Smooth muscle cell (in vitro differentiated cells): Measurements from ENCODE around the gene GON7. TPM values are rescaled to one million over a fixed set of nuclear protein-coding genes. Genes with fewer than 3 reads are reported as not detected.

Experiments
- DNase-seq: peaks from one replicate; lab custom pipeline; 2025; ENCODE audit not compliant: unreplicated experiment; lab: John Stamatoyannopoulos, UW
- H2AFZ ChIP-seq: fragments of 200-600 bp; sonication (generic); 2 replicates; pipeline ENCODE4 v1.6.0; 2016; ENCODE audit warnings: antibody characterized with exemption, low read depth, mild to moderate bottlenecking
- H3F3A ChIP-seq: fragments of 200-600 bp; sonication (generic); 2 replicates; pipeline ENCODE4 v1.6.0; 2017; ENCODE audit warnings: antibody characterized with exemption, low read depth
- H3K27ac ChIP-seq: fragments of 200-600 bp; sonication (generic); 2 replicates; pipeline ENCODE4 v1.5.1; 2016; ENCODE audit warnings: low read depth, mild to moderate bottlenecking
- H3K27me3 ChIP-seq: fragments of 200-600 bp; sonication (generic); 2 replicates; pipeline ENCODE4 v1.6.1; 2016; ENCODE audit warnings: low read depth, mild to moderate bottlenecking
- H3K36me3 ChIP-seq: fragments of 200-600 bp; sonication (generic); 2 replicates; pipeline ENCODE4 v1.5.1; 2016; ENCODE audit warnings: low read depth
- H3K4me1 ChIP-seq: fragments of 200-600 bp; sonication (generic); 2 replicates; pipeline ENCODE4 v1.5.1; 2016; ENCODE audit warnings: low read depth
- H3K4me2 ChIP-seq: fragments of 200-600 bp; sonication (generic); 2 replicates; pipeline ENCODE4 v1.6.0; 2016; ENCODE audit warnings: mild to moderate bottlenecking
- H3K4me3 ChIP-seq: fragments of 200-600 bp; sonication (generic); 2 replicates; pipeline ENCODE4 v1.5.1; 2016; ENCODE audit warnings: mild to moderate bottlenecking
- H3K79me2 ChIP-seq: fragments of 200-600 bp; sonication (generic); 2 replicates; pipeline ENCODE4 v1.6.0; 2016; ENCODE audit warnings: low read depth, mild to moderate bottlenecking
- H3K9ac ChIP-seq: fragments of 200-600 bp; sonication (generic); 2 replicates; pipeline ENCODE4 v1.6.0; 2016; ENCODE audit warnings: low read depth
- H3K9me3 ChIP-seq: fragments of 200-600 bp; sonication (generic); replicated peaks from 2 replicates; pipeline ENCODE4 v1.5.1; 2016; ENCODE audit warnings: low read depth
- H4K20me1 ChIP-seq: fragments of 200-600 bp; sonication (generic); 2 replicates; pipeline ENCODE4 v1.6.0; 2016; ENCODE audit warnings: low read depth
- CTCF ChIP-seq: fragments of 200-600 bp; sonication (generic); IDR thresholded peaks from 2 replicates; pipeline ENCODE4 v1.5.1; 2017; ENCODE audit warnings: borderline replicate concordance, mild to moderate bottlenecking, antibody characterized with exemption; ENCODE audit not compliant: insufficient read depth, poor library complexity, severe bottlenecking
- WGBS: methylation state at CpG from one replicate; pipeline ENCODE4 v1.1.7; 2016; ENCODE audit warnings: low lambda C conversion rate; 5-methylcytosine and 5-hydroxymethylcytosine counted together
- polyA plus RNA-seq: library from polyadenylated mRNA; unstranded; fragments of >200 nt; fragmentation: Nextera tagmentation; extraction: Ambion mirVana; gene quantifications from 2 replicates; pipeline ENCODE4 v1.2.1, GENCODE V29; 2016
- total RNA-seq: library from RNA; depleted of rRNA; stranded (reverse); fragments of >200 nt; gene quantifications from 2 replicates; pipeline ENCODE4 v1.2.3, GENCODE V29; 2014

Gene GON7
- total RNA-seq (9.6 and 10.9 TPM in 2 replicates), polyA plus RNA-seq (8.5 and 8.6 TPM in 2 replicates)

GRCh38 chr14:93206793-93207467 is at the start of gene GON7, which contains the start of gene UBR7:
Gene GON7, minus strand, starts transcription at chr14:93207065. Its CDS starts 28 bp downstream, at chr14:93207037.
Gene UBR7, plus strand, starts transcription at chr14:93207256. Its CDS starts 36 bp downstream, at chr14:93207292.
- Histone ChIP-seq H3K4me3 (peak within 1 kb of the TSS; percentile 73), H2AFZ (peak within 1 kb of the TSS; percentile 84), H3K27ac (peak within 1 kb of the TSS; percentile 75), H3K27me3 (no peaks in the 10 kb centered on the region), H3K9ac (peak within 1 kb of the TSS; percentile 80), H4K20me1 (no peaks in the 10 kb centered on the region), H3K79me2 (peaks cover 29% of the 10 kb centered on the region), H3K36me3 (no peaks in the 10 kb centered on the region), H3K4me1 (peaks cover 11% of the 10 kb centered on the region), H3F3A (no peaks in the 10 kb centered on the region), H3K9me3 (no peaks in the 10 kb centered on the region), H3K4me2 (peak within 1 kb of the TSS; percentile 87)
- peak; percentile 80 for DNase-seq
- TF ChIP-seq CTCF = peak; percentile 23
- WGBS = under 1% methylated on average over 65 of the region's 65 CpGs

GRCh38 chr14:93249128-93249831 is 42.4 kb upstream of the GON7 start:
- peaks cover 15% of the 10 kb centered on the region for H3K36me3 ChIP-seq
- no peak overlapping the region for H3K9ac ChIP-seq
- H3K79me2 ChIP-seq = no peaks in the 10 kb centered on the region
- H4K20me1 ChIP-seq = no peaks in the 10 kb centered on the region
- no peaks in the 10 kb centered on the region for H3K9me3 ChIP-seq
- H3K4me1 ChIP-seq = no peaks in the 10 kb centered on the region
- DNase-seq = no peak
- no peaks in the 10 kb centered on the region for H3K27me3 ChIP-seq
- H3K4me2 ChIP-seq = no peak overlapping the region
- 84% methylated on average over 7 of the region's 7 CpGs for WGBS
- H3K27ac ChIP-seq = no peak overlapping the region
- no peak overlapping the region for H2AFZ ChIP-seq
- H3K4me3 ChIP-seq = no peak overlapping the region
- TF ChIP-seq CTCF = no peak
- H3F3A ChIP-seq = no peaks in the 10 kb centered on the region

GRCh38 chr14:93246534-93246933 is 39.7 kb upstream of the GON7 start:
- no peak overlapping the region for H3K9ac ChIP-seq
- no peaks in the 10 kb centered on the region for H3F3A ChIP-seq
- no peak for TF ChIP-seq CTCF
- no peaks in the 10 kb centered on the region for H3K4me1 ChIP-seq
- DNase-seq = no peak
- H3K4me3 ChIP-seq = no peak overlapping the region
- no peak overlapping the region for H2AFZ ChIP-seq
- no peaks in the 10 kb centered on the region for H3K27me3 ChIP-seq
- H3K9me3 ChIP-seq = no peaks in the 10 kb centered on the region
- H3K36me3 ChIP-seq = peaks cover 15% of the 10 kb centered on the region
- H3K79me2 ChIP-seq = no peaks in the 10 kb centered on the region
- H3K27ac ChIP-seq = no peak overlapping the region
- no peaks in the 10 kb centered on the region for H4K20me1 ChIP-seq
- H3K4me2 ChIP-seq = no peak overlapping the region
